Activated T-cell treated with anti-CD3 and anti-CD28 coated beads, Interleukin-2, amount 50 U/mL, for 24 hours (primary cell): ENCODE measurements around the gene GADD45G.

Experiments
- DNase-seq: peaks from one replicate; pipeline ENCODE4 v3.0.0-alpha.2; 2020
- H3K27ac Mint-ChIP-seq: 2 replicates; pipeline ENCODE4 v1.8.0; 2020; ENCODE audit warnings: mild to moderate bottlenecking, mixed read lengths
- H3K27me3 Mint-ChIP-seq: 2 replicates; pipeline ENCODE4 v1.8.0; 2020; ENCODE audit warnings: mixed read lengths
- H3K36me3 Mint-ChIP-seq: 2 replicates; pipeline ENCODE4 v1.8.0; 2020; ENCODE audit warnings: low read depth, mixed read lengths
- H3K4me1 Mint-ChIP-seq: 2 replicates; pipeline ENCODE4 v1.8.0; 2020; ENCODE audit warnings: low read depth, mixed read lengths
- H3K4me3 Mint-ChIP-seq: 2 replicates; pipeline ENCODE4 v1.8.0; 2020; ENCODE audit warnings: mild to moderate bottlenecking, moderate library complexity, mixed read lengths
- H3K9me3 Mint-ChIP-seq: 2 replicates; pipeline ENCODE4 v1.8.0; 2020; ENCODE audit warnings: mixed read lengths

GADD45G gene

GRCh38 chr9:89612566-89613278 lies 7.9 kb downstream of the GADD45G start:
- DNase-seq: no peak
- Mint-ChIP-seq H3K36me3 (no peaks in the 10 kb centered on the region), H3K4me3 (no peak overlapping the region), H3K4me1 (peaks cover 9% of the 10 kb centered on the region), H3K9me3 (no peaks in the 10 kb centered on the region), H3K27ac (no peak overlapping the region), H3K27me3 (peaks cover 6% of the 10 kb centered on the region)

- peaks cover 9% of the 10 kb centered on the region for H3K4me1 Mint-ChIP-seq
- peaks cover 2% of the 10 kb centered on the region for H3K27me3 Mint-ChIP-seq
- H3K9me3 Mint-ChIP-seq: no peaks in the 10 kb centered on the region
- H3K27ac Mint-ChIP-seq: no peak overlapping the region
- DNase-seq: no peak
- H3K4me3 Mint-ChIP-seq: no peak overlapping the region
- H3K36me3 Mint-ChIP-seq: no peaks in the 10 kb centered on the region
Measured at GRCh38 chr9:89613912-89614892, 9.4 kb downstream of the GADD45G start.

GRCh38 chr9:89615661-89616060 lies 10.8 kb downstream of the GADD45G start:
- Mint-ChIP-seq H3K4me3 (no peak overlapping the region), H3K9me3 (no peaks in the 10 kb centered on the region), H3K4me1 (peaks cover 9% of the 10 kb centered on the region), H3K27ac (no peak overlapping the region), H3K27me3 (peaks cover 2% of the 10 kb centered on the region), H3K36me3 (no peaks in the 10 kb centered on the region)
- no peak for DNase-seq

- DNase-seq: no peak
- H3K36me3 Mint-ChIP-seq: no peaks in the 10 kb centered on the region
- peaks cover 9% of the 10 kb centered on the region for H3K4me1 Mint-ChIP-seq
- peaks cover 2% of the 10 kb centered on the region for H3K27me3 Mint-ChIP-seq
- H3K9me3 Mint-ChIP-seq: no peaks in the 10 kb centered on the region
- H3K27ac Mint-ChIP-seq: no peak overlapping the region
- no peak overlapping the region for H3K4me3 Mint-ChIP-seq
Measured at GRCh38 chr9:89616411-89616810, 11.6 kb downstream of the GADD45G start.

GRCh38 chr9:89617978-89618377 lies 13.2 kb downstream of the GADD45G start:
- no peak for DNase-seq
- Mint-ChIP-seq H3K4me3 (no peak overlapping the region), H3K27ac (no peak overlapping the region), H3K4me1 (peaks cover 9% of the 10 kb centered on the region), H3K27me3 (peaks cover 2% of the 10 kb centered on the region), H3K9me3 (no peaks in the 10 kb centered on the region), H3K36me3 (no peaks in the 10 kb centered on the region)

- Mint-ChIP-seq H3K9me3 (no peaks in the 10 kb centered on the region), H3K27ac (no peak overlapping the region), H3K27me3 (peaks cover 2% of the 10 kb centered on the region), H3K4me1 (peaks cover 4% of the 10 kb centered on the region), H3K36me3 (no peaks in the 10 kb centered on the region), H3K4me3 (no peak overlapping the region)
- DNase-seq: no peak
Measured at GRCh38 chr9:89619019-89619418, 14.2 kb downstream of the GADD45G start.

GRCh38 chr9:89619424-89620138 lies 14.8 kb downstream of the GADD45G start:
- H3K36me3 Mint-ChIP-seq: no peaks in the 10 kb centered on the region
- no peak overlapping the region for H3K27ac Mint-ChIP-seq
- no peaks in the 10 kb centered on the region for H3K4me1 Mint-ChIP-seq
- H3K4me3 Mint-ChIP-seq: no peak overlapping the region
- peaks cover 2% of the 10 kb centered on the region for H3K27me3 Mint-ChIP-seq
- no peaks in the 10 kb centered on the region for H3K9me3 Mint-ChIP-seq
- no peak for DNase-seq

GRCh38 chr9:89621031-89621430 lies 16.2 kb downstream of the GADD45G start:
- no peaks in the 10 kb centered on the region for H3K27me3 Mint-ChIP-seq
- no peaks in the 10 kb centered on the region for H3K4me1 Mint-ChIP-seq
- H3K4me3 Mint-ChIP-seq: no peak overlapping the region
- H3K36me3 Mint-ChIP-seq: no peaks in the 10 kb centered on the region
- no peak overlapping the region for H3K27ac Mint-ChIP-seq
- DNase-seq: no peak
- no peaks in the 10 kb centered on the region for H3K9me3 Mint-ChIP-seq

- Mint-ChIP-seq H3K4me1 (no peaks in the 10 kb centered on the region), H3K36me3 (no peaks in the 10 kb centered on the region), H3K27ac (no peak overlapping the region), H3K27me3 (peaks cover 2% of the 10 kb centered on the region), H3K4me3 (no peak overlapping the region), H3K9me3 (no peaks in the 10 kb centered on the region)
- no peak for DNase-seq
Measured at GRCh38 chr9:89621676-89622075, 16.9 kb downstream of the GADD45G start.

- Mint-ChIP-seq H3K9me3 (no peaks in the 10 kb centered on the region), H3K4me1 (no peaks in the 10 kb centered on the region), H3K27me3 (peaks cover 2% of the 10 kb centered on the region), H3K27ac (no peak overlapping the region), H3K4me3 (no peak overlapping the region), H3K36me3 (no peaks in the 10 kb centered on the region)
- no peak for DNase-seq
Measured at GRCh38 chr9:89622933-89623861, 18.4 kb downstream of the GADD45G start.

GRCh38 chr9:89623925-89624420 lies 19.2 kb downstream of the GADD45G start:
- no peak overlapping the region for H3K27ac Mint-ChIP-seq
- H3K36me3 Mint-ChIP-seq: no peaks in the 10 kb centered on the region
- H3K4me1 Mint-ChIP-seq: peaks cover 2% of the 10 kb centered on the region
- H3K27me3 Mint-ChIP-seq: peaks cover 2% of the 10 kb centered on the region
- no peak overlapping the region for H3K4me3 Mint-ChIP-seq
- DNase-seq: no peak
- no peaks in the 10 kb centered on the region for H3K9me3 Mint-ChIP-seq

GRCh38 chr9:89625721-89626687 lies 21.2 kb downstream of the GADD45G start:
- Mint-ChIP-seq H3K4me1 (peaks cover 2% of the 10 kb centered on the region), H3K9me3 (no peaks in the 10 kb centered on the region), H3K27me3 (peaks cover 2% of the 10 kb centered on the region), H3K4me3 (no peak overlapping the region), H3K36me3 (no peaks in the 10 kb centered on the region), H3K27ac (no peak overlapping the region)
- no peak for DNase-seq
